Measurements from ENCODE around the gene CCDC116.
A peak's percentile ranks its signal among the peaks of the same experiment; 100 is the strongest.

The CCDC116 gene

GRCh38 chr22:21632237-21632895 is at the start of gene CCDC116:
TSS of gene CCDC116 (plus strand) at chr22:21632760. CDS start at chr22:21633182, 422 bp downstream.
- ChIA-PET CTCF (interaction anchor here (17.3 kb wide), 1 partner anchor 13 kb away, joined by 274 read pairs; the partner anchor contains the start of gene SDF2L1), POLR2A (no interaction called here)
- TF ChIP-seq CTCF (IDR thresholded peaks at IDR 0.05; ENCODE audit: control extremely low read depth, extremely low read depth, low read depth, missing control alignments), result no peak
- no peak for DNase-seq (ENCODE audit: extremely low spot score)

- ChIA-PET POLR2A (no interaction called here), CTCF (interaction anchor here (1.1 to 2.7 kb wide), 4 partner anchors 9 to 59 kb away, joined by 3 to 12 read pairs (median 4); partner anchors contain the start of genes SDF2L1 and YDJC)
- peak; percentile 22 for DNase-seq (ENCODE audit: extremely low spot score)
- no peak for TF ChIP-seq CTCF (IDR thresholded peaks at IDR 0.05; ENCODE audit: control extremely low read depth, extremely low read depth, low read depth, missing control alignments)
Measured at GRCh38 chr22:21582801-21583740, 49.5 kb upstream of the CCDC116 start.

- no peak for TF ChIP-seq CTCF (IDR thresholded peaks at IDR 0.05; ENCODE audit: control extremely low read depth, extremely low read depth, low read depth, missing control alignments)
- ChIA-PET CTCF (no interaction called here), POLR2A (interaction anchor here (0.6 kb wide), 1 partner anchor 19 kb away, joined by 3 read pairs; no protein-coding TSS in a partner anchor)
Measured at GRCh38 chr22:21585389-21585788, 47.2 kb upstream of the CCDC116 start.

GRCh38 chr22:21587803-21588611 is 44.6 kb upstream of the CCDC116 start:
- POLR2A ChIA-PET, result interaction anchor here (0.7 to 1.2 kb wide), 6 partner anchors 8 to 810 kb away, joined by 3 to 8 read pairs (median 4); no protein-coding TSS in a partner anchor
- no peak for TF ChIP-seq CTCF (IDR thresholded peaks at IDR 0.05; ENCODE audit: control extremely low read depth, extremely low read depth, low read depth, missing control alignments)
- DNase-seq (ENCODE audit: extremely low spot score), result peak; percentile 84
- CTCF ChIA-PET, result interaction anchor here (1.2 to 2.4 kb wide), 9 partner anchors 9 to 59 kb away, joined by 3 to 16 read pairs (median 4); partner anchors contain the start of gene YDJC

More at GRCh38 chr22:21585389-21585788, 47.2 kb upstream of the CCDC116 start:
- no peak for DNase-seq (ENCODE audit: extremely low spot score)

- POLR2A ChIA-PET, result no interaction called here
- CTCF ChIA-PET, result interaction anchor here (1.0 kb wide), 1 partner anchor 54 kb away, joined by 3 read pairs; no protein-coding TSS in a partner anchor
Measured at GRCh38 chr22:21589396-21589795, 43.2 kb upstream of the CCDC116 start.

More at GRCh38 chr22:21589396-21589795, 43.2 kb upstream of the CCDC116 start:
- TF ChIP-seq CTCF (IDR thresholded peaks at IDR 0.05; ENCODE audit: control extremely low read depth, extremely low read depth, low read depth, missing control alignments), result no peak
- DNase-seq (ENCODE audit: extremely low spot score), result no peak
